ENCODE data around the gene GALNT18. TPM values are rescaled to one million over a fixed set of nuclear protein-coding genes. Genes with fewer than 3 reads are reported as not detected.

The GALNT18 gene
- total RNA-seq, 1 experiment from 2014 or later: 1.7 TPM

- Histone ChIP-seq H3K4me1 (ENCODE audit: insufficient read depth, low read length) (no peaks in the 10 kb centered on the region), H3K4ac (ENCODE audit: low read depth, low read length) (no peak overlapping the region), H3T11ph (ENCODE audit: low read length) (no peak overlapping the region), H3K27me3 (ENCODE audit: insufficient read depth, low read length) (no peaks in the 10 kb centered on the region), H2AK5ac (ENCODE audit: insufficient read length, low read length) (no peak overlapping the region), H3K23me2 (ENCODE audit: insufficient read length, low read depth, low read length, poor library complexity, severe bottlenecking) (no peaks in the 10 kb centered on the region), H3K14ac (ENCODE audit: insufficient read depth, low read length) (peak overlapping the region; percentile 13; the same call in 1 of the 2 replicates), H2BK15ac (ENCODE audit: low read depth, low read length) (no peak overlapping the region), H2BK5ac (ENCODE audit: insufficient read length, low read length) (no peak overlapping the region), H2AFZ (ENCODE audit: low read length) (no peak overlapping the region), H4K8ac (replicated peaks; ENCODE audit: insufficient read length, low read depth, low read length) (no peak overlapping the region), H3K9me3 (ENCODE audit: control insufficient read depth, low read depth, low read length) (no peaks in the 10 kb centered on the region), H3K79me1 (ENCODE audit: insufficient read depth, low read depth, low read length, poor library complexity, severe bottlenecking) (no peaks in the 10 kb centered on the region), H3K4me2 (ENCODE audit: insufficient read depth, insufficient read length, low read length) (no peak overlapping the region), H2BK20ac (ENCODE audit: low read depth, low read length, poor library complexity, severe bottlenecking) (no peak overlapping the region), H2BK120ac (ENCODE audit: low read depth, low read length, poor library complexity, severe bottlenecking) (no peak overlapping the region), H3K56ac (ENCODE audit: insufficient read length, low read depth, low read length) (no peak overlapping the region), H4K5ac (ENCODE audit: insufficient read length, low read depth, low read length) (no peak overlapping the region), H3K18ac (ENCODE audit: insufficient read length, low read depth, low read length) (no peak overlapping the region), H3K27ac (ENCODE audit: insufficient read length, low read depth, low read length) (no peak overlapping the region), H3K79me2 (ENCODE audit: insufficient read depth, low read length) (no peaks in the 10 kb centered on the region), H4K91ac (ENCODE audit: insufficient read length, low read depth, low read length) (no peak overlapping the region), H3K9ac (ENCODE audit: extremely low read depth, insufficient read length, low read length) (no peak overlapping the region), H2BK12ac (ENCODE audit: insufficient read length, low read depth, low read length) (no peak overlapping the region), H3K23ac (ENCODE audit: insufficient read length, low read depth, low read length) (no peak overlapping the region), H4K20me1 (ENCODE audit: control insufficient read depth, insufficient read depth, insufficient read length) (no peaks in the 10 kb centered on the region)
- Mint-ChIP-seq H3K27ac (no peak overlapping the region), H3K4me3 (no peak overlapping the region), H3K27me3 (ENCODE audit: low read depth) (peaks cover 9% of the 10 kb centered on the region), H3K36me3 (ENCODE audit: insufficient read depth in 1 of 3, low read depth in 3 of 3) (no peaks in the 10 kb centered on the region), H3K9me3 (no peaks in the 10 kb centered on the region; a peak in 1 of 5 replicates), H3K4me1 (no peaks in the 10 kb centered on the region)
- WGBS (ENCODE audit: extremely low coverage, insufficient read length, low lambda C conversion rate): no CpG with 5 or more reads among the region's 3 CpGs
- no peak for TF ChIP-seq CTCF (conservative IDR thresholded peaks at IDR 0.05)
- DNase-seq: no peak
Observed at GRCh38 chr11:11558396-11558795, 63.4 kb downstream of the GALNT18 start.
